Endothelial cell (in vitro differentiated cells): ENCODE data around the gene FAM124A. TPM values are rescaled to one million over a fixed set of nuclear protein-coding genes. Genes with fewer than 3 reads are reported as not detected.
A peak's percentile ranks its signal among the peaks of the same experiment; 100 is the strongest.

Experiments
- DNase-seq: peaks from one replicate; pipeline ENCODE4 v3.0.0; 2021; ENCODE audit warnings: low spot score
- H3K27ac Mint-ChIP-seq: one replicate; pipeline ENCODE4 v1.8.0; 2021; ENCODE audit warnings: mixed read lengths, inconsistent platforms; ENCODE audit not compliant: unreplicated experiment
- H3K27me3 Mint-ChIP-seq: one replicate; pipeline ENCODE4 v1.8.0; 2021; ENCODE audit warnings: mild to moderate bottlenecking, moderate library complexity, mixed read lengths, inconsistent platforms; ENCODE audit not compliant: unreplicated experiment
- H3K36me3 Mint-ChIP-seq: one replicate; pipeline ENCODE4 v1.8.0; 2021; ENCODE audit warnings: mild to moderate bottlenecking, low read depth, mixed read lengths, inconsistent platforms; ENCODE audit not compliant: unreplicated experiment
- H3K4me1 Mint-ChIP-seq: one replicate; pipeline ENCODE4 v1.8.0; 2021; ENCODE audit warnings: mild to moderate bottlenecking, mixed read lengths, inconsistent platforms; ENCODE audit not compliant: unreplicated experiment
- H3K4me3 Mint-ChIP-seq: one replicate; pipeline ENCODE4 v1.8.0; 2021; ENCODE audit warnings: mild to moderate bottlenecking, mixed read lengths, inconsistent platforms; ENCODE audit not compliant: unreplicated experiment
- H3K9me3 Mint-ChIP-seq: one replicate; pipeline ENCODE4 v1.8.0; 2021; ENCODE audit warnings: mixed read lengths, inconsistent platforms; ENCODE audit not compliant: unreplicated experiment
- CTCF ChIP-seq: fragments of 200-600 bp; sonication (generic); IDR thresholded peaks from one replicate; pipeline ENCODE4 v1.5.0; 2021; ENCODE audit warnings: antibody characterized with exemption; ENCODE audit not compliant: unreplicated experiment
- total RNA-seq: library from RNA; stranded (reverse); fragmentation: NEBNext Ultra II Directional; extraction: Animal tissue kit (Norgen Biotek cat#: 25700); gene quantifications from one replicate; pipeline ENCODE4 v1.2.1, GENCODE V29; 2021; ENCODE audit not compliant: unreplicated experiment

Gene FAM124A
- total RNA-seq, 1 donor from 2014 or later: 4.9 TPM

GRCh38 chr13:51222686-51223559, 725 bp downstream of the FAM124A start:
- Mint-ChIP-seq H3K36me3 (peaks cover 9% of the 10 kb centered on the region), H3K4me3 (peak overlapping the region; percentile 87), H3K9me3 (no peaks in the 10 kb centered on the region), H3K4me1 (peaks cover 9% of the 10 kb centered on the region), H3K27ac (peak overlapping the region; percentile 14), H3K27me3 (peaks cover 3% of the 10 kb centered on the region)
- TF ChIP-seq CTCF: no peak
- DNase-seq: peak; percentile 31

DNA sequence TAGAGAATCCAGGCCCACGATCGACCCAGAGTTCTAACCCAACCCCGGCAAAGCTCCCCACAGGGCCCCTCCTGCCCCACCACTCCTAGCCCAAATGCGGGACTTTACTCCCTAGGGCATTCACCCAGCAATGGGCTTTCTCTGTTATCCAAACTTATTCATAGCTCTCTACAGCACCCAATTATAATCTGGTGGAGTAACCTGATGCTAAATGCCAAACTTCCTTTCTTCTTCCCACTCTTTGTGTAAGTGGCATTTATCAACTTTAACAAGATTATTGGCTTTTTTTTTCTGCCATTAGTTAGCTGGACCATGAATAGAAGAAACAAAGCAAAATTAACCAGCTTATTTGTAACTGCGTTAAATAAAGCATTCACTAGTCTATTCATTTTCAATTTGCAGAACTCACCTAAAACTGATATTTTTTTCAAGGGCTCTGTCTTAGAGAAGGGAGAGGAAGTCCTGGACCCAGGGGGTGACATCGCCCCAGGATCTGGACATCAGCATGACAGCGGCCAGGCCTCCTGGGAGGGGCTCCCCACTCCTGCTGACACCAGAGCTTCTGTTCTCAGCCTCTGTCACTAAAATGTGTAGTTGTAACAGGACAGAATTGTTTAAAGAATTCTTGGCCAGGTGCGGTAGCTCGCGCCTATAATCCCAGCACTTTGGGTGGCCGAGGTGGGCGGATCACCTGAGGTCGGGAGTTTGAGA, 1.5 kb downstream of the FAM124A start:
- Mint-ChIP-seq H3K27ac (no peak overlapping the region), H3K4me1 (peaks cover 9% of the 10 kb centered on the region), H3K27me3 (peaks cover 3% of the 10 kb centered on the region), H3K36me3 (peaks cover 9% of the 10 kb centered on the region), H3K4me3 (peak overlapping the region; percentile 87), H3K9me3 (no peaks in the 10 kb centered on the region)
- no peak for TF ChIP-seq CTCF
- DNase-seq: no peak

GRCh38 chr13:51225029-51225428, 2.8 kb downstream of the FAM124A start:
- no peak overlapping the region for H3K27ac Mint-ChIP-seq
- peaks cover 15% of the 10 kb centered on the region for H3K4me1 Mint-ChIP-seq
- peaks cover 3% of the 10 kb centered on the region for H3K27me3 Mint-ChIP-seq
- no peak for DNase-seq
- H3K9me3 Mint-ChIP-seq: no peaks in the 10 kb centered on the region
- TF ChIP-seq CTCF: no peak
- peaks cover 9% of the 10 kb centered on the region for H3K36me3 Mint-ChIP-seq
- no peak overlapping the region for H3K4me3 Mint-ChIP-seq

GRCh38 chr13:51227404-51227803, 5.2 kb downstream of the FAM124A start:
- Mint-ChIP-seq H3K36me3 (peaks cover 9% of the 10 kb centered on the region), H3K9me3 (no peaks in the 10 kb centered on the region), H3K27ac (no peak overlapping the region), H3K4me1 (peaks cover 26% of the 10 kb centered on the region), H3K4me3 (no peak overlapping the region), H3K27me3 (peaks cover 2% of the 10 kb centered on the region)
- DNase-seq: no peak
- no peak for TF ChIP-seq CTCF
